T-helper 9 cell (primary cell): ENCODE results near the gene CDK9.
"Not testable (repeated sequence)": the region's sequence is repeated elsewhere in the genome, so short reads cannot be mapped to it uniquely, and the experiment has no call there.

Source experiments
- DNase-seq: peaks from one replicate; pipeline ENCODE4 v3.0.0-alpha.2; 2020

The CDK9 gene

GRCh38 chr9:127828262-127829031, 42.6 kb downstream of the CDK9 start:
- DNase-seq: no peak

GRCh38 chr9:127829205-127829906, 43.5 kb downstream of the CDK9 start:
- no peak for DNase-seq

GRCh38 chr9:127832248-127832647, 46.4 kb downstream of the CDK9 start:
- no peak for DNase-seq

GRCh38 chr9:127833555-127833954, 47.7 kb downstream of the CDK9 start:
- DNase-seq: no peak

- no peak for DNase-seq
These were observed 50.2 kb downstream of the CDK9 start for GRCh38 chr9:127835991-127836516.

- DNase-seq: not testable (repeated sequence)
These were observed 50.7 kb downstream of the CDK9 start for GRCh38 chr9:127836561-127836960.

GRCh38 chr9:127837346-127837745, 51.5 kb downstream of the CDK9 start:
- no peak for DNase-seq

- no peak for DNase-seq
These were observed 52.7 kb downstream of the CDK9 start for GRCh38 chr9:127838375-127839078.
